Measurements from ENCODE around the gene GALNT5.

Gene GALNT5

GRCh38 chr2:157292853-157293252, 35.3 kb downstream of the GALNT5 start:
- H3K4me2 ChIP-seq (ENCODE audit: low read length) = no peak overlapping the region
- no peaks in the 10 kb centered on the region for H3K4me1 ChIP-seq (ENCODE audit: control insufficient read depth, low read length)
- no peaks in the 10 kb centered on the region for H3K36me3 ChIP-seq (ENCODE audit: control insufficient read depth, low read length)
- no peak for TF ChIP-seq CTCF (IDR thresholded peaks at IDR 0.05; ENCODE audit: low read depth, low read length, poor library complexity, severe bottlenecking)
- TF ChIP-seq EZH2phosphoT487 (IDR thresholded peaks at IDR 0.05; ENCODE audit: borderline replicate concordance, low read length) = no peak
- no peak overlapping the region for H3K27ac ChIP-seq (ENCODE audit: low read depth, low read length)
- no peak overlapping the region for H3K4me3 ChIP-seq (ENCODE audit: low read length)
- peaks cover 26% of the 10 kb centered on the region for H3K27me3 ChIP-seq (ENCODE audit: control insufficient read depth, low read length)
- H3K9me2 ChIP-seq (replicated peaks; ENCODE audit: control insufficient read depth, low read length) = no peaks in the 10 kb centered on the region
- no peaks in the 10 kb centered on the region for H3K9me3 ChIP-seq (ENCODE audit: control insufficient read depth, insufficient read depth, low read length)
- H3F3A ChIP-seq (ENCODE audit: control insufficient read depth, insufficient read depth) = no peaks in the 10 kb centered on the region
- no peaks in the 10 kb centered on the region for H4K20me1 ChIP-seq (ENCODE audit: control insufficient read depth, insufficient read depth, low read depth, low read length)
- no peaks in the 10 kb centered on the region for H3K79me2 ChIP-seq (ENCODE audit: control insufficient read depth, low read length)

- Histone ChIP-seq H3K9me2 (replicated peaks; ENCODE audit: control insufficient read depth, low read length) (no peaks in the 10 kb centered on the region), H4K20me1 (ENCODE audit: control insufficient read depth, insufficient read depth, low read depth, low read length) (no peaks in the 10 kb centered on the region), H3K4me3 (ENCODE audit: low read length) (no peak overlapping the region), H3K4me2 (ENCODE audit: low read length) (no peak overlapping the region), H3K9me3 (ENCODE audit: control insufficient read depth, insufficient read depth, low read length) (no peaks in the 10 kb centered on the region), H3K36me3 (ENCODE audit: control insufficient read depth, low read length) (no peaks in the 10 kb centered on the region), H3K4me1 (ENCODE audit: control insufficient read depth, low read length) (no peaks in the 10 kb centered on the region), H3K27me3 (ENCODE audit: control insufficient read depth, low read length) (peaks cover 29% of the 10 kb centered on the region), H3K79me2 (ENCODE audit: control insufficient read depth, low read length) (no peaks in the 10 kb centered on the region), H3K27ac (ENCODE audit: low read depth, low read length) (no peak overlapping the region), H3F3A (ENCODE audit: control insufficient read depth, insufficient read depth) (no peaks in the 10 kb centered on the region)
- TF ChIP-seq EZH2phosphoT487 (IDR thresholded peaks at IDR 0.05; ENCODE audit: borderline replicate concordance, low read length) = no peak
- TF ChIP-seq CTCF (IDR thresholded peaks at IDR 0.05; ENCODE audit: low read depth, low read length, poor library complexity, severe bottlenecking) = no peak
Measured at GRCh38 chr2:157296490-157296889, 39.0 kb downstream of the GALNT5 start.

GRCh38 chr2:157296958-157297357, 39.5 kb downstream of the GALNT5 start:
- no peak overlapping the region for H3K27ac ChIP-seq (ENCODE audit: low read depth, low read length)
- H3K36me3 ChIP-seq (ENCODE audit: control insufficient read depth, low read length) = no peaks in the 10 kb centered on the region
- no peaks in the 10 kb centered on the region for H3F3A ChIP-seq (ENCODE audit: control insufficient read depth, insufficient read depth)
- H3K27me3 ChIP-seq (ENCODE audit: control insufficient read depth, low read length) = peaks cover 29% of the 10 kb centered on the region
- H3K4me1 ChIP-seq (ENCODE audit: control insufficient read depth, low read length) = no peaks in the 10 kb centered on the region
- TF ChIP-seq EZH2phosphoT487 (IDR thresholded peaks at IDR 0.05; ENCODE audit: borderline replicate concordance, low read length) (no peak), CTCF (IDR thresholded peaks at IDR 0.05; ENCODE audit: low read depth, low read length, poor library complexity, severe bottlenecking) (no peak)
- no peaks in the 10 kb centered on the region for H3K9me2 ChIP-seq (replicated peaks; ENCODE audit: control insufficient read depth, low read length)
- no peaks in the 10 kb centered on the region for H3K9me3 ChIP-seq (ENCODE audit: control insufficient read depth, insufficient read depth, low read length)
- H3K4me3 ChIP-seq (ENCODE audit: low read length) = no peak overlapping the region
- H3K4me2 ChIP-seq (ENCODE audit: low read length) = no peak overlapping the region
- no peaks in the 10 kb centered on the region for H3K79me2 ChIP-seq (ENCODE audit: control insufficient read depth, low read length)
- no peaks in the 10 kb centered on the region for H4K20me1 ChIP-seq (ENCODE audit: control insufficient read depth, insufficient read depth, low read depth, low read length)

GRCh38 chr2:157301307-157301706, 43.8 kb downstream of the GALNT5 start:
- Histone ChIP-seq H3K79me2 (ENCODE audit: control insufficient read depth, low read length) (no peaks in the 10 kb centered on the region), H3K4me3 (ENCODE audit: low read length) (no peak overlapping the region), H3K27ac (ENCODE audit: low read depth, low read length) (no peak overlapping the region), H3K9me2 (replicated peaks; ENCODE audit: control insufficient read depth, low read length) (no peaks in the 10 kb centered on the region), H3F3A (ENCODE audit: control insufficient read depth, insufficient read depth) (no peaks in the 10 kb centered on the region), H3K4me2 (ENCODE audit: low read length) (no peak overlapping the region), H3K9me3 (ENCODE audit: control insufficient read depth, insufficient read depth, low read length) (no peaks in the 10 kb centered on the region), H3K27me3 (ENCODE audit: control insufficient read depth, low read length) (peaks cover 24% of the 10 kb centered on the region), H3K4me1 (ENCODE audit: control insufficient read depth, low read length) (no peaks in the 10 kb centered on the region; the same call in 1 of the 2 replicates), H4K20me1 (ENCODE audit: control insufficient read depth, insufficient read depth, low read depth, low read length) (no peaks in the 10 kb centered on the region), H3K36me3 (ENCODE audit: control insufficient read depth, low read length) (no peaks in the 10 kb centered on the region)
- TF ChIP-seq EZH2phosphoT487 (IDR thresholded peaks at IDR 0.05; ENCODE audit: borderline replicate concordance, low read length) (no peak), CTCF (IDR thresholded peaks at IDR 0.05; ENCODE audit: low read depth, low read length, poor library complexity, severe bottlenecking) (no peak)
